Stimulated activated CD8-positive, alpha-beta memory T cell treated with anti-CD3 and anti-CD28 coated beads, Interleukin-7, amount 100 ng/mL, for 4 hours (primary cell): ENCODE data around the gene ULBP3.

Experiments
- DNase-seq, 2 donors: peaks; one replicate each; pipeline ENCODE4 v3.0.0-alpha.2; 2020; ENCODE audit warnings: low read depth in 2 of 2

ULBP3 gene

DNA sequence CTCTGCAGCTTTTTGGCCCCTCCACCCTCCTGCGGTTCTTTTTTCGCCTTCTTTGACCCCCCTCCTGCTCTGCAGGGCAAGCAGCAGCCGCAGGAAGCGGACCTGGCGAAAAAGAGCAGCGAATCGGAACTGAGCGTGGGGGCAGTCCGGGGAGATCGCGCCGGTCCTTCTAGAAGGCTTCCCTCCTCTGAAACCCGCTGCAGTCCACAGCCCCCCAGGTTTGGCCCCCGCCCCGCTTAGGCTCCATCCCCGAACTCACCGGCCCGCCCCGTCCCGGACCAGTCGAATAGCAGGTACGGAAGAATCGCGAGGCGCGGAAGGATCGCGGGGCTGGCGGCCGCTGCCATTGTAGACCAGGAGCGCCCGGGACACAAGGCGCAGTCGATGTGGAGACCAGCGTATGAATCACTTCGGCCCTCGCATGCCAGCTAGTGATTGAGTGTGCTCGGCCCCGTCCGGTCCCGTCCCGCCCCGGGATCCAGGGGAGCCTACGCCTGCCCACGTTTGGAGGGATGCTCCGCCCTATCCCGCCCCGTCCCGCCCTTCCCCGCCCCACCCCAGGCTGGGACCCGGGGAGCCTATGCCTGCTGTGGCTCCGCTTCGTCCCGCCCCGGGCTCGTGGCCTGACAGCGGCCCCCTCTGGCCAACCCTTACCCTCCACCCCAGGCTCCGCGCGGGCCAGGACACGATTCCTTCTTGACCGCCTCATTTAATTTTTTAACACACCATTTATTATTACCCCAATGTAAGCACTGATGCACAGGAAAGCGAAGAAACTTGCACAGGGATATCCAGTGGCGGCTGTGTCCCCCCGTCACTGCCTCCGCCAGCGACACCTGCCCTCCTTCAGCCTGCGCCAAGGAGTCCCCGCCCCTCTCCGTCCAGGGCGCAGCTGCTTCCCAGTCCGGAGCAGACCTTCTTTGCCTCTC lies at the start of gene ULBP3:
TSS of gene ULBP3 (minus strand) at position 402 of the 929 bp plus-strand sequence. CDS start at position 347, 55 bp downstream.
- DNase-seq = peak; percentile 26 to 60

DNA sequence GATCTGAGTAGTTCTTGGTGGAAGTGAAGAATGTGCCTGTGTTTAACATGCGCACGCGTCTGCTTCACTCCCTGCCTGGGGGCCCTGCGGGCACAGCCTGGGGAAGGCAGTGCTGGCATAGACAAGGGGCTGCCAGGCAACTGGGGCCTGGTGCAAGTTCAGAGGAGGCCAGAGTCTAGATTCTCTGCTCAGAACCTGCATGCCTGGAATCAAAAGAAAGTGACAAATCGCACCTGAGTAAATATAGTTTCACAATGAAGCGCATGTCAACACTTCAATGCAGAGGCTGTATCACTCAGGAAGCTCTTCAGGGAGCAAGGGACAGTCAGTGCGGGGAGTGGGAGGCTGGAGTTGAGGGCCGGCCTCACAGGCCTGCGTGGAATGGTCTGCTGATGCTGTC lies 49.7 kb upstream of the ULBP3 start:
- DNase-seq = no peak

DNA sequence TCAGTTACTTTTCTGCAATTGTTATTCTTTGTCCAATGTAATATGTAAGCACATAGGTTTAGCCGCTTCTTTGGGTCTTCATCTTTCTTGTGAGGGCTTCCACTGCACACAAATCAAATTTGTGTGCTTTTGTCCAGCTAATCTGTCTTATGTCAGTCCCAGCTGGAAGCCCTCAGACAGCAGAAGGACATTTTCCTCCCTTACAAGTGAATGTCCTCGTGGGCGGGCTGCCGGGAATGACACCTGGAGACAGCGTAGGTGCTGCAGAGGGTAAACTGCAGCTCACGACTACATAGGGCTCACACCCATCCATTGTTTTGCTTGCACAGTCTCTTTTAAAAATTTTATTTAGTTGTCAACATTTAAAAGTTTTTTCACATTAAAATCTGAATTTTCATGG lies 49.3 kb upstream of the ULBP3 start:
- no peak for DNase-seq

DNA sequence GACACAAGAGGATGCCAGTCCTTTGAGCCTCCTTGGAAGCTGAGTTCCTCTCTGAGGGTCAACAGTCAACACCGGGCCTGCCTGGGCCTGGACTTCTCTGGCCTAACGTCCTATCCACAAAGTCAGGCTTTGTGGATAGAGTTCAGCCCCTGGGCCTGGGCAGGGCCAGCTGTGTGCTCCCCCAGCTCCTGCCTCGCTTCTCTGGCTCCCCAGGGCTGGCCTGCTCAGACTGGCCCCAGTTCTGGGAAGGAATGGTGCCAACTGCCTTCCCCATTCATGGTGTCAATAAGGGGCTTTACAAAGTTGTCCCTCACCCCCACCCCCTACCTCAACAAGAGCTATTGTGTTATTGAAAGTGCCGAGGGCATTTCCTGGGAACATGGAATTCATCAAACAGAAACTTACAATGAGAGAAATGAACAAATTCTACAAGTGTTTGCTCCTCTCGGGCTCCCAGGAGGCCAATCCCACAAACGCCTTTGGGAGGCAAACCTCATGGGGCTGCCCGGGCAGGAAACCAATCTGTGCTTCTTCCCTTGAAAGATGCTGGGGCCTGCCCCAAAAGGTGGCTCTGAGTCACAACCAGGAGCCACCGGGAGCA lies 47.4 kb upstream of the ULBP3 start:
- no peak for DNase-seq

DNA sequence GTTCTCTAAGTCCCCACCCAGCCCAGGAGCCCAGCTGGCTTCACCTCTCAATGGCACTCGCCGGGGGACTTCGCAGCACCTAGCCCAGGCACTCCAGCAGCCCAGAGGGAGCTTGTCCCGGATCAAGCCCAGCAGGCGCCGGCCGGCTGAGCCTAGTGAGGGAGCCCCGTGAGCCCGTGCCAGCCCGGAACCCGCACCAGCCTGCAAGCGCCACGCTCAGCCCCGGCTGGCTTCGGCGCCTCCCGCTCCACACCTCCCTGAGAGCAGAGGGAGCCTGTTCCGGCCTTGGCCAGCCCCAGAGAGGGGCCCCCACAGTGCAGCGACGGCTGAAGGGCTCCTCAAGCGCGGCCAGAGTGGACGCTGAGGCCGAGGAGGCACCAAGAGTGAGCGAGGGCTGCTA lies 46.8 kb upstream of the ULBP3 start:
- no peak for DNase-seq

DNA sequence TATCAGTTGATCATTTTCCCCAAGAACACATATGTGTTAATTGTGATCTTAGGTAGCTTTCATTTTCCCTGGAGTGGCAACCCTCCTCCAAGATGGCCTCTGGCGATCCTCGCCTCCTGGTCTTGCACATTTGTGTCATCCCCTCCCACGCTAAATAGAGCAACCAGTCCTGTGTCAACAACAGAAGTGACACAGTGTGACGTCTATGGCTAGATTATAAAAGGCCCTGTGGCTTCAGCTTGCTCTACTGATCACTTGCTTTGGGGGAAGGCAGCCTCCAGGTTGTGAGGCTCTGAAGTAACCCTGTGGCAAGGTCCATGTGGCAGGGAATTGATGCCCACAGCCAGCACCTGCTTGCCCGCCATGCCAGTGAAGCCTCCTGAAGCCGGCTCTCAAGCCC lies 43.3 kb upstream of the ULBP3 start:
- DNase-seq = no peak

DNA sequence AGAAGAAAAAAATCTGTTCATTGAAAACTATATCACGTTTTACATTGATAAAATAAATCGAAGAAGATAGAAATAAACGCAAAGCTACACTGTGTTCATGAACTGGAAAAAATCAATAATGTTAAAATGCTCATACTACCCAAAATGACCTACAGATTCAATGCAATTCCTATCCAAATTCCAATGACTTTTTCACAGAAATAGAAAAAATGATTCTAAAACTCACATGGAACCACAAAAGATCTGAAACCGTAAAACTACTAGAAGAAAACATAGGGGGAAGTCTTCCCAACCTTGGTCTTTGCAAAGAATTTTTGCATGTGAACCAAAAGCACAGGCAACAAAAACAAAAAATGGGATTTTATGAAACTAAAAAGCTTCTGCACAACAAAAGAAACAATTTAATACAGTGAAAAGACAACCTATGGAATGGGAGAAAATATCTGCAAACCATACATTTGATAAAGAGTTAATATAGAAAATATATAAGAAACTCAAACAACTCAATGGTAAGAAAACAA lies 33.9 kb upstream of the ULBP3 start:
- DNase-seq = no peak

DNA sequence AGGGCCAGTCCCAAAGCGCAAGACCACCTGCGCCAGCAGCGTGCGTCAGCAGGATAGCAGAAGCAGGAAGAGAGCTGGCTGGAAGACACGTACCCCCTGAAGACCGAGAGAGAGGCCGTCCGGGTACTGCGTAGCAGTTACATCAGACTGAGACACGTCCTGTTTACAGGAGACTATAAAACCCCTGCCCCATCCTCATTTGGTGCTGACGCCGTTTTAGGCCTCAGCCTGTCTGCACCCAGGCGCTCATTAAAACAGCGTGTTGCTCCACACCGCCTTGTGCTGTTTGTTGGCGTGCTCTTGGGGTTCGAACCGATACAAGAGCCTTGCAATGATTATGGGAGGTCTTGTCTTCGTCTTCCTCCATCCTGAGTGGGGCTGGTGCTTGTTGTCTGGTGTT lies 31.8 kb upstream of the ULBP3 start:
- no peak for DNase-seq

DNA sequence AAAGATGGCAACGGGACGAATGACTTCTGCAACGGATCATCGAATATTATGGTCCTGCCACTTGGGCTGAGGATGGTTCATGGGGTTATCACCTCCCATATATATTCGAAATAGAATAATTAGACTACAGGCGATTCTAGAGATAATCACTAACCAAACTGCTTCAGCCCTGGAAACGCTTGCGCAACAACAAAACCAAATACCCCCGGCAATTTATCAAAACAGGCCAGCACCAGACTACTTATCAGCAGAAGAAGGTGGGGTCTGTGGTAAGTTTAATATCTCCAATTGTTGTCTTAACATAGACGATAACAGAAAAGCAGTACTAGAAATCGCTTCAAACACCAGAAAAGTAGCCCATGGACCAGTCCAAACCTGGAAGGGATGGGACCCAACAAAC lies 31.0 kb upstream of the ULBP3 start:
- DNase-seq = no peak

DNA sequence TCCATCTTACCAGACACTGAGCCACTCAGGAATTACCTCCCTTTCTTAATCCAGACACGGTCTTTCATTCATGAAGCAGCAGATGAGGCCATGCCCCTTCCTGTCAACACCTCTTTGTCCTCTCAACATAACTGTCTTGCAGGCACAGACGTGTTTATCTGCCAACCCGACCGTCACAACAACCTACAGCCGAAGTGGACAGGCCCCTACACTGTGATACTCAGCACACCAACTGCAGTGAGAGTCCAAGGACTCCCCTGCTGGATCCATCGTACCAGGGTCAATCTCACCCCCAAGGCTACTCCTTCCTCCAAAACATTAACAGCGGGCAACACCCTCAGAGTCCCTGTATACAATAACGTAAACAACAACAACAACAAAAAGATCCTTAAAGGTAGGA lies 30.6 kb upstream of the ULBP3 start:
- no peak for DNase-seq

DNA sequence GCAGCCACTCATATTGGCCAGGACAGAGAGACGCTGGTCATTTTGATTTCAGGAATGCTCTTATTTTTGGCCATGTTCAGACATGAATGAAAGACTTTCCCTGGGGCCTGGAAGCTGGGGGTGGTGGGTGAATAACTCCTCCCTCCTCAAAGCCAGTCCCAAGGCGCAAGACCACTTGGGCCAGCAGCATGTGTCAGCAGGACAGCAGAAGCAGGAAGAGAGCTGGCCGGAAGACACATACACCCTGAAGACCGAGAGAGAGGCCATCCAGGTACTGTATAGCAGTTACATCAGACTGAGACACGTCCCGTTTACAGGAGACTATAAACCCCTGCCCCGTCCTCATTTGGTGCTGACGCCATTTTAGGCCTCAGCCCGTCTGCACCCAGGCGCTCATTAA lies 29.2 kb upstream of the ULBP3 start:
- no peak for DNase-seq

DNA sequence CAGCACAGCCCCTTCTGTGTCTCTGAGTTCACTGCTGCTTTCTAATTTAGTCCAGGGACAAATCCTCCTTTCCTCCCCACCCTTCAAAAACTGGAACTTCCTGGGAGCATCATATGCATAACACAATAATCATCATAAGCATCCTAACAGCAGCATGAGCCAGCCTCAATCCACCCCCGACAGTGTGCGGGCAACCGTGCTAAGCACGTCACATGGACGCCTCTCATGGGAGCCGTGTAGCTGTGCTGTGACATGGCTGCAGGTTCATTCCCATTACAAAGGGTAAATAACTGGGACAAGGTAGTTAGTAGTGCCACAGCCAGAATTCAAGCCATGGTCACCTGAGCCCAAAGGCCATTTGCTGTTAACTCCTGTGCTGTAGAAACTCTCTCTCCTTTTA lies 24.5 kb upstream of the ULBP3 start:
- no peak for DNase-seq

DNA sequence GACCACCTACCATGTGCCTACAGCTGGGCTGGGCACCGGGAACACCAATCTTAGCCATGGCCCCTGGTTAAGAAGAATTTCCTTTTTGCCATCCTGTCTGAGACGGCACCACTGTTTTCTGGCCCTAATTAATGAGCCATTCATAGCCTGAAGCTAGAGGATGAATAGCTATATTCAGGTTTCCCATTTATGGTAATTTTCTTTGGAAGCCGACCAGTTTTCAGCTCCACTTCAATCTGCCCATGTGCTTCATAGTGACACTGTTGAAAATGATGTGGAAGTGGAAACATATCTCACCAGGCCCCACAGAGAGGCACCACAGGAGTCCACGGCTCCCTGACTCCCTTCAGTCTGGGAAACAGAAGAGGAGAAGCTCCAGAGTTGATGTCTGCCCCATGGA lies 22.6 kb upstream of the ULBP3 start:
- DNase-seq = no peak

DNA sequence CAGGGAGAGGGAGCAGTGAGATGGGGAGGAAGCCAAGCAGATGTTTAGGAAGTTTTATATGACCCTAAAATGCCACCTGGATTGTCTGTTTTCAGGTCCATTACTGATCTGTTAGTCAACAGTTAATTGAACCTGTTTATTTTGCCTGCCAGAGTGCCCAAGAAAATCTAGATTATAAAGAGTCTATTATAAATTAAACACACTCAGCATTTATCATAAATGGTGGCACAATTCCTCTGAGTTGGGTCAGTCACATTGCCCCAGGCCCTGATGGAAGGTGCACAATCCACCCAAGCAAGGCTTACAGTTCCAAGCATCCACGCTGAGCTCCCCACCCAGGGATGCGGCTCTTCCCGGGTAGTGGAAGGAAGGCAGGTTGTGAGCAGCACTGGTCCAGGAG lies 21.4 kb upstream of the ULBP3 start:
- no peak for DNase-seq

DNA sequence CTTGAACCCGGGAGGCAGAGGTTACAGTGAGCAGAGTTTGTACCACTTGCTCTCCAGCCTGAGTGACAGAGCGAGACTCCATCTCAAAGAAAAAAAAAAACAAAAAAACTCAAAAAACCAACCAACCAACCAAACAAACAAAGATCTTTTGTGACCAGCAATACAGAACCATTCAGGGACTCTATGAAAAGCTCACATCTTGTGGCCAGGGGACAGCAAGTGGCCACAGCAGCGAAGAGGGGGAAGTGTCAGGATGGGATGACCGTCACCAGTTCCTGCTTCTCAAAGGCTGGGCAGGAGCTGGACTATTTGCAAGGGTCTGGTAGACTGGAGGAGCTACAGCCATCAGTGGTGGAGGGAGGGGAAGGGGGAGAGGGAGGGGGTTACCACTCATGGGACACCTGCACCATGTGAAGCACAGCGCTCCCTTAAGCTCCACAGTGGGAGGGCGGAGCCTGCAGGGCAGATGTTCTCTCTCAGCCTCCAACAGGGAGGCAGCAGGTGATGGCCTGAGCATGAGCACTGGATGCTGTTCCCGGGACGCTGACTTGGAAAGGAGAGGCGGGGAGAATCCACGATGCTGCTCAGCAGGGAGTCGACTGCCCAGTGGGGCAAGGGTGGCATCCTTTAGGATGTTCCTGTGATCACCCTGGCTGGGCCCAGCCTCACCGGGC lies 19.7 kb upstream of the ULBP3 start:
- no peak for DNase-seq

DNA sequence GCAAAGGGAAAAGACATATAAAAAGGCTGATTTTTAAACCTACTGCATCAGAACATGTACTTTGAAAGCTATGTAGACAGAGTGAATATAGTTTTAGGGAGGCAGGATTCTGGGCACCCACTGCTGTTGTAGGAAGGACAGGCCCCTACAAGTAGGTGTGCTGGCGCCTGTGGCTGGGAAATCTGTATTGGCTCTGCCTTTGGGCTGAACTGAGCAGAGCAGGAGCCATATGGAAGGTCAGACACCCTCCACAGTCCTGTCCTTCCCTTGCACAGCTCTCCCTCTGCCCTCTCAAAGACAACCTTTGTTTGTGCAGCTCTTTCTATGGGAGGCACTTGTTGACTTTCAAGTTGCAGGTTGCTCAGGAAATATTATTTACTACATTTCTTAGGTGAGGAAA lies 18.4 kb upstream of the ULBP3 start:
- no peak for DNase-seq

DNA sequence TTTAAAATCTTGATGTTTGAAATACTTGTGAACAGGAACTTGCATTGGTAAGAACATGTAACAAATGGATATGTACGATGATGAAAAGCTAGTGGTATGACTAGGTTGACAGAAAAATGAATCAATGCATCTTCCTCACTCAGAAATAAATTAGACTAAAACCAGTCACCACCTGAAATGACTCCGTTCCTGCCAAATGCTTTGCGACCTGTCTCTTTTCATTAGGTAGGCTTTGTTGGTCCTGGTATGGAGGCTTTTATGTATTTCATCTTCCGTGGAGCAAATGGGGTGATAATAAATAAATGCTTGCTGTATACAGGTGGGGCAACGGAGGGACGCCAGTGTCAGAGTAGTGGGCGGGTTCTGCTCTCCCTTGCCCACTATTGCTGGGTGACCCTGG lies 17.1 kb upstream of the ULBP3 start:
- no peak for DNase-seq

DNA sequence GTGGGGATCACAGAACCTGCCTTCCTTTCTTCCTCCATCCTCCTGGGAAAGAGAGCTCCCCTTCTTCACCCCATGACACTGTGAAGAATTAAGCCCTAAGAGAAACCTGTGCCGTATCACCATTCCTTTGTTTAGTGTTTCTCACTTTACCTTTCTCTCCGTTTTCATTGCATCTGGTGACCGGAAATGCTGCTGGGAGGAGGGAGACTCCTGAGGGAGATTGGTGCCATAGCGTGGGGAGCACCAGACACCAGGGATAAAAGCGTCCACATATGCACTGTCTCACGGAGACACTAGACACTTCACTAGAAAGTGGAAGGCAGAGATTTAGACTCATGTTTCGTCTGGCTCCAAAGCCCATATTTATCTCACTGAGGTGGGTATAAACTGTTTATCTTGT lies 15.5 kb upstream of the ULBP3 start:
- no peak for DNase-seq

DNA sequence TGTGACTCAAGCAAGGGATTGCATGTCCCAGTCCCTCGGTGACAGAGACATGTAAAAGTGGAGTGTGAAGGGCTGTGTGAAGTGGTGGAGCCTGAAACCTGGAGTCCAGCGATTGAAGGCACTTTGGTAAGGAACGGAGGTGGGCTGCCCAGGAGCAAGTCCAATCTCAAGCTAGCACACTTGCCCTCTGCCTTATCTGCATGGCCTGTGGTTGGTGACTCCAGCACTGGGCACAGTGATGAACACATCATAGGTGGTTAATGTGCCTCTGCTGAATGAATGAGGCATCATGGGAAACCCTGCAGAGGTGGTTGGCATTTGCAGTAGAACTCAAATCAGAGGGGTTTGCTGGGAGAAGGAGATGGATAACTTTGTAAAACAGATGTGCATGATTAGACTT lies 14.9 kb upstream of the ULBP3 start:
- no peak for DNase-seq

DNA sequence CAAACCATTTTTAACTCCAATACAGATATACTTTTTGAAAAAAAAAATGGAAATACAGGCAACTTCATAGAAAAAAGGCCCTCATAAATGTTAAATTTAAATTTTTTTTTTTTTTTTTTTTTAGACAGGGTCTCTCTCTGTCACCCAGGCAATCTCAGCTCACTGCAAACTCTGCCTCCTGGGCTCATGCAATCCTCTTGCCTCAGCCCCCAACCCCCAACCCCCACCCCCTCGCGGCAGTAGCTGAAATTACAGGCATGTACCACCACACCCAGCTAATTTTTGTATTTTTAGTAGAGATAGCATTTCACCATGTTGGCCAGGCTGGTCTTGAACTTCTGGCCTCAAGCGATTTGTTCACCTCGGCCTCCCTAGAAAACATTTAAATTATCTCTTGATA lies 12.8 kb upstream of the ULBP3 start:
- no peak for DNase-seq

DNA sequence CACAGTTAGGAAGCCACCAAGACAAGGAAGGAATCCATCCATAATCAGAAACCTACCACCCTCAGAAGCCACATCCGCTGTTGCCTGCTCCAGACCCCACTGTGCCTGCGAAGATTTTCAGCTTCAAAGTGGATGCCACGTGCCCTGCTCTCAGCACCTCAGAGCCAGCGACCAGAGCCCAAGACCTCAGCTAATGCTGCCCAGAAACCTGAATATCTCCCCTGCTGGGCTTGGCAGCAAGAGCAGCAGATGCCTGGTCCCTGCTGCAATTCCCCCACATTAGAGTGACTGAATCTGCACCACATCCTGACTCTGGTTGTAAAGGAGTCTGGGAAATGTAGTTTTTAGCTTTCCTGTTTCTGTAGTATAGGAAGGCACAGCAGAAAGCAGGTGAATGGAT lies 10.7 kb upstream of the ULBP3 start:
- DNase-seq = no peak

DNA sequence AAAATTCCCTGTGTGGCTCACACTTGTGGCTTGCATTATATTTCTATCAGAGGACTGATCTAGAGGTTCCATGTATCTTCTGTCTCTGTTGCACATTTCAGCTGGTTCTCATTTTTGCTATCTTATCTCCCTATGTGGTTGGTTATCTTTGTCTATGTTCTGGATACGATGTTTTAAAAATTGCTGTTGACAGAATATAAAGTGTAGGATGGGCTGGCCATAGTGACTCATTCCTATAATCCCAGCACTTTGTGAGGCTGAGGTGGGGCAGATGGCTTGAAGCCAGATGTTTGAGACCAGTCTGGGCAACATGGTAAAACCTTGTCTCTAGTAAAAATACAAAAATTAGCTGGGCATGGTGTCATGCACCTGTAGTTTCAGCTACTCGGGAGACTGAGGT lies 9.9 kb upstream of the ULBP3 start:
- DNase-seq = no peak
